Transverse colon (tissue), 4 donors: ENCODE results near the gene ZSCAN5A. TPM values are rescaled to one million over a fixed set of nuclear protein-coding genes. Genes with fewer than 3 reads are reported as not detected.

Experiments used
- DNase-seq: peaks from one replicate; pipeline ENCODE4 v3.0.0-alpha.2; 2019
- H3K27ac ChIP-seq, 4 donors: fragments of 200-600 bp; sonication (generic); 2 replicates each; pipeline ENCODE4 v1.5.1; 2016 to 2018; ENCODE audit warnings: inconsistent platforms in 4 of 4
- H3K27me3 ChIP-seq: fragments of 200-600 bp; sonication (generic); 2 replicates; pipeline ENCODE4 v1.5.1; 2017; ENCODE audit warnings: inconsistent platforms
- H3K36me3 ChIP-seq, 4 donors: fragments of 200-600 bp; sonication (generic); 2 replicates each; pipeline ENCODE4 v1.5.1; 2017 to 2019; ENCODE audit warnings: inconsistent platforms in 4 of 4
- H3K4me1 ChIP-seq, 4 donors: fragments of 200-600 bp; sonication (generic); 2 replicates each; pipeline ENCODE4 v1.5.1; 2017 to 2020; ENCODE audit warnings: inconsistent platforms in 4 of 4
- H3K4me3 ChIP-seq, 4 donors: fragments of 200-600 bp; sonication (generic); 1 replicate in 1 of 4; 2 replicates in 3 of 4; pipeline versions ENCODE4 v1.5.1 to v1.6.1; 2017 to 2019; ENCODE audit warnings: inconsistent platforms in 4 of 4
- H3K9me3 ChIP-seq, 2 donors: fragments of 200-600 bp; sonication (generic); 2 replicates each; pipeline ENCODE4 v1.5.1; 2017 to 2019; ENCODE audit warnings: inconsistent platforms in 2 of 2
- CTCF ChIP-seq, 5 experiments: fragments of 200-600 bp in 3 of 5; fragments of 450-650 bp in 2 of 5; sonication (generic) in 3 of 5; IDR thresholded peaks; 1 replicate in 2 of 5; 2 replicates in 3 of 5; pipeline ENCODE4 v1.5.1; 2016 to 2017; ENCODE audit warnings: antibody characterized with exemption in 5 of 5, inconsistent platforms in 3 of 5, mild to moderate bottlenecking in 2 of 5, moderate library complexity in 1 of 5
- EP300 ChIP-seq: sonication (generic); formaldehyde crosslinking; IDR thresholded peaks from one replicate; pipeline ENCODE4 v1.6.1; 2017; ENCODE audit warnings: antibody characterized with exemption, low read depth
- POLR2A ChIP-seq: fragments of 450-650 bp; IDR thresholded peaks from one replicate; pipeline ENCODE4 v1.6.1; 2016; ENCODE audit warnings: antibody characterized with exemption, mild to moderate bottlenecking, moderate library complexity
- POLR2AphosphoS5 ChIP-seq, 3 donors: sonication (generic); formaldehyde crosslinking; IDR thresholded peaks; one replicate each; pipeline ENCODE4 v1.6.1; 2016; ENCODE audit warnings: antibody characterized with exemption in 3 of 3
- WGBS, 2 donors: methylation state at CpG; one replicate each; pipeline ENCODE4 v1.1.5; 2018; ENCODE audit warnings: low coverage in 1 of 2; 5-methylcytosine and 5-hydroxymethylcytosine counted together
- in situ Hi-C, 4 donors: fragments of 200-750 bp; cut with MboI; loops; one replicate each; pipeline versions ENCODE4 v1.15.0 to v1.15.1; 2017; ENCODE audit warnings: low sequenced_read_pairs in 3 of 4, low pct_ligation_motif_present in 1 of 4, low pct_unique_long_range_greater_than_20kb in 1 of 4
- intact Hi-C: fragments of 100-400 bp; cut with DNase I; formaldehyde crosslinking; loops from one replicate; pipeline ENCODE4 v1.15.1; 2023; ENCODE audit warnings: low total_unique reads
- total RNA-seq, 4 donors: library from RNA; depleted of rRNA; stranded (reverse); fragments of >200 nt; gene quantifications; one replicate each; pipeline ENCODE4 v1.1.0, GENCODE V29; 2016

ZSCAN5A gene
- total RNA-seq, 4 donors from 2014 or later: 8.2 to 15.2 (median 12.6) TPM

GRCh38 chr19:56282809-56283208 is 31.8 kb downstream of the ZSCAN5A start:
- Histone ChIP-seq H3K27ac (no peak overlapping the region), H3K36me3 (no peaks in the 10 kb centered on the region), H3K4me1 (no peaks in the 10 kb centered on the region), H3K4me3 (no peak overlapping the region), H3K9me3 (no peaks in the 10 kb centered on the region), H3K27me3 (no peaks in the 10 kb centered on the region)
- 92 to 100% methylated on average over 3 to 4 of the region's 4 CpGs for WGBS, 2 donors
- no peak for DNase-seq
- intact Hi-C loops (no loop called here), in situ Hi-C loops (no loop called here)
- TF ChIP-seq EP300: no peak
- TF ChIP-seq CTCF (IDR thresholded peaks at IDR 0.05): no peak
- no peak for TF ChIP-seq POLR2AphosphoS5 (IDR thresholded peaks at IDR 0.05)
- TF ChIP-seq POLR2A: no peak

DNA sequence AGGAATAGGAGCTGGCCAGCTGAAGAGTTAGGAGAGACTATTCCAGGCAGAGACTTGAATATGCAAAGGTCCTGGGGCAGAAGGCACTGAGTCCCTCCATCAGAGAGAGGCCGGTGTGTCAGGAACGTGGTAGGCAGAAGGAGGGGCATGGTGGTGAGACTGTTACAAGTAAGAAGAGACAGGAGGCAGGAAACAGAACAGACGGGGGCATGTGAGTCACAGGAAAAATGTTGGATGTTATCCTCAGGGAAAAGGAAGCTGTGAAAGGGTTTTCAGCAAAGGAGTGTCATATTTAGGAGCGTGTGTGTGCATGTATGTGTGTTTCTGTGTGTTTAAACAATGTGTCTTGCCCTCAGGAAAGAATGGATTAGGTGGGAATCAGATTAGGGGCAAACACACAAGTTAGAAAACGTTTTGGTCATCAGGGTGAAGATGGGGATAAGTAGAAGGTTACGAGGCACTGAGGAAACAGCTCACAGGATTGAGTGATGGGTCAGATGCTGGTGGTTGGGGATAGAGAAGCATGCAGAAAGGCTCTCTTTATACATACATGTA is 41.0 kb downstream of the ZSCAN5A start:
- H3K27ac ChIP-seq: no peak overlapping the region
- no peaks in the 10 kb centered on the region for H3K4me1 ChIP-seq
- TF ChIP-seq POLR2AphosphoS5 (IDR thresholded peaks at IDR 0.05) (no peak), POLR2A (no peak), CTCF (IDR thresholded peaks at IDR 0.05) (no peak), EP300 (no peak)
- no peaks in the 10 kb centered on the region for H3K9me3 ChIP-seq
- in situ Hi-C loops (no loop called here), intact Hi-C loops (no loop called here)
- no peaks in the 10 kb centered on the region for H3K27me3 ChIP-seq
- H3K36me3 ChIP-seq: no peaks in the 10 kb centered on the region
- H3K4me3 ChIP-seq: no peak overlapping the region
- no peak for DNase-seq
- 52 to 56% methylated on average over 6 of the region's 6 CpGs for WGBS, 2 donors

DNA sequence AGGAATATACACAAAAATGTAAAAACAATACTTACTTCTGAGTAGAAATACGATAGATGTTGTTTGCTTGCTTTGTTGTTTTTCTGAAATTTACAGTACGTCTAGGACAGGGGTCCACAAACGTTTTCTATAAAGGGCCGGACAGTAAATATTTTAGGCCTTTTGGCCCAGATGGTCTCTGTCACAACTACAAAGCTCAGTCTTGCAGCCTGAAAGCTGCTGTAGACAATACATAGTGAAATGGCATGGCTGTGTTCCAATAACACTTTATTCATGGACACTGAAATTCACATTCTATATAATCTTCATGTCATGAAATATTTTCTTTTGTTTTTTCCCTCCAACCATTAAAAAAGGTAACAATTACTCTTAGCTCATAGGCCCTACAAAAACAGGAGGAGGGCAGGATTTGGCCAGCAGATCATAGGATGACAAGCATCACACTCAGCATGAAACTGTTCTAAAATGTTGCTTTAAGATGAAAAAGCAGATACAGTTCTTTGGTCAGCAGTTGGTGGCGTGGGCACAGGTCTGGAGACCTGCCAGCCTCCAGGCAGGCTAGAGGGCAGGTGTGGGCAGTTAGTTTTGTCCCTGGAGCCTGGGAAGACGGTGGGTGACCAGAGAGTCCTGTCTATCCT is 42.4 kb downstream of the ZSCAN5A start, which contains the start of gene EDDM13:
EDDM13 (plus strand) TSS at position 588 of the 638 bp plus-strand sequence. CDS start 87 bp downstream, outside the sequence.
- Histone ChIP-seq H3K27me3 (no peaks in the 10 kb centered on the region), H3K4me3 (no peak within 1 kb of the TSS), H3K36me3 (no peaks in the 10 kb centered on the region), H3K27ac (no peak within 1 kb of the TSS), H3K4me1 (no peaks in the 10 kb centered on the region), H3K9me3 (no peaks in the 10 kb centered on the region)
- intact Hi-C loops (no loop called here), in situ Hi-C loops (no loop called here)
- TF ChIP-seq POLR2A: no peak
- TF ChIP-seq POLR2AphosphoS5 (IDR thresholded peaks at IDR 0.05): no peak
- no peak for TF ChIP-seq EP300
- TF ChIP-seq CTCF (IDR thresholded peaks at IDR 0.05): no peak
- DNase-seq: no peak
- 82 to 94% methylated on average over 3 to 6 of the region's 6 CpGs for WGBS, 2 donors

- intact Hi-C loops (no loop called here), in situ Hi-C loops (no loop called here)
- Histone ChIP-seq H3K4me1 (no peaks in the 10 kb centered on the region), H3K4me3 (no peak overlapping the region), H3K27me3 (no peaks in the 10 kb centered on the region), H3K27ac (no peak overlapping the region), H3K36me3 (no peaks in the 10 kb centered on the region), H3K9me3 (no peaks in the 10 kb centered on the region)
- TF ChIP-seq EP300 (no peak), POLR2A (no peak), CTCF (IDR thresholded peaks at IDR 0.05) (no peak), POLR2AphosphoS5 (IDR thresholded peaks at IDR 0.05) (no peak)
- 76 to 93% methylated on average over 4 to 6 of the region's 6 CpGs for WGBS, 2 donors
- DNase-seq: no peak
Observed at GRCh38 chr19:56271151-56271550, 43.5 kb downstream of the ZSCAN5A start.
